GM12878 (cell line): ENCODE results near the gene LYRM4. TPM values are rescaled to one million over a fixed set of nuclear protein-coding genes. Genes with fewer than 3 reads are reported as not detected.

Experiments used
- ATAC-seq: fragments of 200-7000 bp; cut with Tn5 transposase; 3 replicates; pipeline ENCODE4 v1.9.1; 2020; ENCODE audit warnings: mild to moderate bottlenecking, moderate library complexity
- BruUV-seq: library from RNA; stranded (reverse); fragments of 400-500 nt; replicated peaks from 2 replicates; lab custom pipeline; 2021; lab: Mats Ljungman, UMichigan
- CTCF ChIA-PET: fragments of 300-600 bp; sonication (Branson Sonifier 250); formaldehyde crosslinking; extraction: SDS; loops from one replicate; lab custom pipeline; 2021; ENCODE audit warnings: inconsistent platforms; lab: Yijun Ruan, JAX
- POLR2A ChIA-PET: fragments of 350-600 bp; formaldehyde crosslinking; extraction: SDS; loops from one replicate; lab custom pipeline; 2021; ENCODE audit warnings: inconsistent platforms; lab: Charles Lee
- RAD21 ChIA-PET: fragments of 300-600 bp; sonication (Branson Sonifier 250); formaldehyde crosslinking; loops from one replicate; lab custom pipeline; 2023; ENCODE audit warnings: antibody characterized with exemption; ENCODE audit not compliant: unreplicated experiment; lab: Charles Lee
- SMC1A ChIA-PET: fragments of 300-600 bp; sonication (Branson Sonifier 250); formaldehyde crosslinking; loops from one replicate; lab custom pipeline; 2023; ENCODE audit not compliant: unreplicated experiment, uncharacterized antibody; lab: Charles Lee
- DNase-seq: peaks from one replicate; pipeline ENCODE4 v3.0.0-alpha.2; 2011; ENCODE audit warnings: low read depth, low spot score
- FAIRE-seq: peaks from 3 replicates; lab custom pipeline; 2011; peaks lifted over from hg19 to GRCh38; lab: Jason Lieb, UNC
- H2AFZ ChIP-seq: 2 replicates; pipeline ENCODE4 v1.6.0; 2011; ENCODE audit warnings: low read depth, low read length, control low read depth; ENCODE audit not compliant: control insufficient read depth
- H3K27ac ChIP-seq: 2 replicates; pipeline ENCODE4 v1.5.1; 2011; ENCODE audit warnings: control low read depth; ENCODE audit not compliant: control insufficient read depth, insufficient read depth
- H3K27me3 ChIP-seq, 2 experiments: replicated peaks in 1 of 2; 2 replicates each; pipeline versions ENCODE4 v1.6.0 to v1.6.1; 2011; ENCODE audit warnings: low read length in 1 of 2; ENCODE audit not compliant: control insufficient read depth in 2 of 2, insufficient read depth in 2 of 2
- H3K36me3 ChIP-seq, 2 experiments: 2 replicates each; pipeline ENCODE4 v1.5.1; 2011; ENCODE audit warnings: low read length in 1 of 2; ENCODE audit not compliant: control insufficient read depth in 2 of 2, insufficient read depth in 2 of 2
- H3K4me1 ChIP-seq: 2 replicates; pipeline ENCODE4 v1.6.1; 2011; ENCODE audit warnings: mild to moderate bottlenecking, low read length, moderate library complexity, mixed read lengths; ENCODE audit not compliant: control insufficient read depth, insufficient read depth
- H3K4me2 ChIP-seq: 2 replicates; pipeline ENCODE4 v1.6.0; 2011; ENCODE audit warnings: control low read depth; ENCODE audit not compliant: control insufficient read depth, insufficient read depth
- H3K4me3 ChIP-seq: fragments of 200-600 bp; sonication (generic); 2 replicates; pipeline ENCODE4 v1.5.1; 2016
- H3K79me2 ChIP-seq: 2 replicates; pipeline ENCODE4 v1.6.0; 2011; ENCODE audit warnings: low read length; ENCODE audit not compliant: control insufficient read depth, insufficient read depth
- H3K9ac ChIP-seq: 2 replicates; pipeline ENCODE4 v1.8.0; 2011; ENCODE audit warnings: low read length, control low read depth, mixed read lengths; ENCODE audit not compliant: control insufficient read depth, insufficient read depth
- H3K9me3 ChIP-seq: replicated peaks from 3 replicates; pipeline ENCODE4 v1.5.1; 2011; ENCODE audit warnings: mild to moderate bottlenecking, low read length; ENCODE audit not compliant: control insufficient read depth, insufficient read depth
- H4K20me1 ChIP-seq: 2 replicates; pipeline ENCODE4 v1.6.0; 2011; ENCODE audit not compliant: control insufficient read depth, insufficient read depth
- ATF7 ChIP-seq: fragments of 450-650 bp; IDR thresholded peaks from 2 replicates; pipeline ENCODE4 v1.6.1; 2016; ENCODE audit warnings: low read depth, mild to moderate bottlenecking
- BRCA1 ChIP-seq: IDR thresholded peaks from 2 replicates; pipeline ENCODE4 v1.6.1; 2011; ENCODE audit warnings: low read depth, low read length, improper control_type of control experiment
- CHD1 ChIP-seq: IDR thresholded peaks from 2 replicates; pipeline ENCODE4 v1.6.1; 2012; ENCODE audit warnings: low read depth, low read length, improper control_type of control experiment
- CHD2 ChIP-seq: IDR thresholded peaks from 2 replicates; pipeline ENCODE4 v1.6.1; 2011; ENCODE audit warnings: low read depth, low read length, improper control_type of control experiment, borderline replicate concordance
- FOXK2 ChIP-seq: fragments of 450-650 bp; IDR thresholded peaks from 2 replicates; pipeline ENCODE4 v1.6.1; 2017; ENCODE audit warnings: mild to moderate bottlenecking, moderate library complexity
- HDGF ChIP-seq: fragments of 450-650 bp; IDR thresholded peaks from 2 replicates; pipeline ENCODE4 v1.6.1; 2016; ENCODE audit warnings: antibody characterized with exemption
- NBN ChIP-seq: fragments of 450-650 bp; IDR thresholded peaks from 2 replicates; pipeline ENCODE4 v1.6.1; 2016
- RUNX3 ChIP-seq: IDR thresholded peaks from 2 replicates; pipeline ENCODE4 v1.6.1; 2012; ENCODE audit warnings: low read length, inconsistent platforms
- SMC3 ChIP-seq: IDR thresholded peaks from 2 replicates; pipeline ENCODE4 v1.6.1; 2011; ENCODE audit warnings: low read length, improper control_type of control experiment, borderline replicate concordance
- WGBS: methylation state at CpG from one replicate; pipeline ENCODE4 v1.1.6; 2016; ENCODE audit warnings: low lambda C conversion rate; ENCODE audit not compliant: insufficient replicate concordance, insufficient coverage; ENCODE audit errors: missing lambda C conversion rate; 5-methylcytosine and 5-hydroxymethylcytosine counted together
- in situ Hi-C: fragments of 300-500 bp; cut with MboI; formaldehyde crosslinking; loops from 9 replicates; pipeline ENCODE4 v1.14.3; 2018; ENCODE audit warnings: mixed read lengths
- intact Hi-C: fragments of 100-400 bp; cut with micrococcal nuclease; formaldehyde crosslinking; loops from one replicate; pipeline ENCODE4 v1.14.2; 2022; ENCODE audit not compliant: unreplicated experiment
- polyA plus RNA-seq, 11 experiments: library from polyadenylated mRNA; depleted of rRNA in 4 of 11; unstranded in 6 of 11; stranded (reverse) in 5 of 11; fragments of >200 nt; fragmentation: Nextera tagmentation in 4 of 11; fragmentation: Illumina TruSeq in 1 of 11; extraction: Ambion mirVana in 4 of 11; extraction: Trizol in 1 of 11; gene quantifications; 1 replicate in 1 of 11; 2 replicates in 10 of 11; pipeline versions ENCODE4 v1.2.1 to v1.2.3, GENCODE V29; 2011 to 2016; ENCODE audit warnings: inconsistent platforms in 2 of 11, missing spikeins in 2 of 11, low read depth in 1 of 11
- total RNA-seq, 4 experiments: library from RNA; depleted of rRNA in 3 of 4; stranded (reverse); fragments of >200 nt in 3 of 4; fragmentation: Illumina TruSeq in 1 of 4; extraction: Trizol in 1 of 4; gene quantifications; 2 replicates each; pipeline versions ENCODE4 v1.2.1 to v1.2.3, GENCODE V29; 2013 to 2021
- TF ChIP-seq, protein P1 (sequence below): IDR thresholded peaks from 2 replicates; pipeline ENCODE4 v1.6.1; 2011; ENCODE audit warnings: borderline replicate concordance, low read depth, mild to moderate bottlenecking, moderate library complexity, mixed read lengths, low read length; ENCODE audit not compliant: insufficient read depth; ENCODE audit errors: extremely low read length
- TF ChIP-seq, protein P2 (sequence below): fragments of 450-650 bp; IDR thresholded peaks from 2 replicates; pipeline ENCODE4 v1.6.1; 2014; ENCODE audit warnings: mild to moderate bottlenecking

The LYRM4 gene
- total and polyA plus RNA-seq, 10 of the 15 experiments (the other 5 are each of a cell fraction or from before 2014, with no cell fraction given): 32.7 to 66.8 (median 44.0) TPM

DNA sequence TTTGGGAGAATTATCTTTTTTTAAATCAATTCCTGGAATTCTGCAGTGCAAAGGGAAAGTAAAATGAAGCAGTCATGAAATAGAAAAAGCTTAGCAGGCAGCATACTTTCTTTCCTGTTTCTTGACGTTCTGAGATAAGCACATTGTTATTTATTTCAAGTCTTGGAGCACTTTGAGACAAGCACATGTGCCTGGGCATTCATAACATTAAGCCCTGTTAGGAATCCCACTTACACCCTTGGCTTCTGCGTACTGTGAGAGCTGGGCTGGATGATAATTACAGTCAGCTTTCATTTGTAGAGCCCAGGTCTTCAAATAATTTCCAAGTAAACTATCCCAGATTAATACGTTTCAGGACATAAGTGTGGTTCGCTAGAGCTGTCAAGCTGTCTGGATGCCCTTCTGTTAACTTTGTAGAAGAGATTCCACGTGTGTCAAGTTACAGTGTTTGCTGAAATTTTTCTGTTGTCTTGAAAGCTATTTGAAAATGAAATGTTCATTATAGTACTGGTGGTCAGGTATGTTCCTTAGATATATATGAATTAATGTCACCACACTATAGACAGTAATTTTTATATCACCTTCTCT, 9.4 kb upstream of the LYRM4 start:
- H3K9me3 ChIP-seq: no peaks in the 10 kb centered on the region
- DNase-seq (no peak), ATAC-seq (no peak), FAIRE-seq (no peak)
- H3K79me2 ChIP-seq: peaks cover 3% of the 10 kb centered on the region
- RAD21 ChIA-PET: no interaction called here
- no peak overlapping the region for H3K9ac ChIP-seq
- H3K4me2 ChIP-seq: no peak overlapping the region
- H4K20me1 ChIP-seq: no peaks in the 10 kb centered on the region
- no peaks in the 10 kb centered on the region for H3K27me3 ChIP-seq
- no peak for TF ChIP-seq RUNX3
- TF ChIP-seq CHD1: no peak
- TF ChIP-seq NBN: no peak
- no peak for TF ChIP-seq BRCA1
- TF ChIP-seq, protein P1, sequence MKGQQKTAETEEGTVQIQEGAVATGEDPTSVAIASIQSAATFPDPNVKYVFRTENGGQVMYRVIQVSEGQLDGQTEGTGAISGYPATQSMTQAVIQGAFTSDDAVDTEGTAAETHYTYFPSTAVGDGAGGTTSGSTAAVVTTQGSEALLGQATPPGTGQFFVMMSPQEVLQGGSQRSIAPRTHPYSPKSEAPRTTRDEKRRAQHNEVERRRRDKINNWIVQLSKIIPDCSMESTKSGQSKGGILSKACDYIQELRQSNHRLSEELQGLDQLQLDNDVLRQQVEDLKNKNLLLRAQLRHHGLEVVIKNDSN: no peak
- TF ChIP-seq, protein P2, sequence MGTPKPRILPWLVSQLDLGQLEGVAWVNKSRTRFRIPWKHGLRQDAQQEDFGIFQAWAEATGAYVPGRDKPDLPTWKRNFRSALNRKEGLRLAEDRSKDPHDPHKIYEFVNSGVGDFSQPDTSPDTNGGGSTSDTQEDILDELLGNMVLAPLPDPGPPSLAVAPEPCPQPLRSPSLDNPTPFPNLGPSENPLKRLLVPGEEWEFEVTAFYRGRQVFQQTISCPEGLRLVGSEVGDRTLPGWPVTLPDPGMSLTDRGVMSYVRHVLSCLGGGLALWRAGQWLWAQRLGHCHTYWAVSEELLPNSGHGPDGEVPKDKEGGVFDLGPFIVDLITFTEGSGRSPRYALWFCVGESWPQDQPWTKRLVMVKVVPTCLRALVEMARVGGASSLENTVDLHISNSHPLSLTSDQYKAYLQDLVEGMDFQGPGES: no peak
- no peak for TF ChIP-seq CHD2
- TF ChIP-seq HDGF: no peak
- no peak for TF ChIP-seq ATF7
- no peak for TF ChIP-seq FOXK2
- TF ChIP-seq SMC3: no peak
- 76% methylated on average over 5 of the region's 5 CpGs for WGBS
- CTCF ChIA-PET: no interaction called here
- H3K36me3 ChIP-seq: no peaks in the 10 kb centered on the region; a peak in 2 of 4 replicates
- intact Hi-C loops (no loop called here), in situ Hi-C loops (no loop called here)
- SMC1A ChIA-PET: interaction anchor here (1.0 to 1.6 kb wide), 3 partner anchors 10 to 96 kb away, joined by 3 read pairs; no protein-coding TSS in a partner anchor
- POLR2A ChIA-PET: no interaction called here
- H3K4me1 ChIP-seq: no peaks in the 10 kb centered on the region
- H3K4me3 ChIP-seq: no peak overlapping the region
- no TSS peak for BruUV-seq
- H3K27ac ChIP-seq: no peak overlapping the region
- no peak overlapping the region for H2AFZ ChIP-seq
